BJ (cell line): ENCODE measurements around the gene MED14. TPM values are rescaled to one million over a fixed set of nuclear protein-coding genes. Genes with fewer than 3 reads are reported as not detected.

Source experiments
- CTCF ChIA-PET: fragments of 350-600 bp; formaldehyde crosslinking; extraction: SDS; loops from one replicate; lab custom pipeline; 2021; ENCODE audit warnings: antibody characterized with exemption, inconsistent platforms; lab: Yijun Ruan, JAX
- POLR2A ChIA-PET: fragments of 300-600 bp; sonication (Branson Sonifier 250); formaldehyde crosslinking; extraction: SDS; loops from one replicate; lab custom pipeline; 2021; ENCODE audit warnings: antibody characterized with exemption; lab: Charles Lee
- DNase-seq: peaks from one replicate; pipeline ENCODE4 v3.0.0-alpha.2; 2011; ENCODE audit warnings: low read depth
- H3K27me3 ChIP-seq: 2 replicates; pipeline ENCODE4 v1.6.0; 2011; ENCODE audit warnings: low read length; ENCODE audit not compliant: control insufficient read depth, insufficient read depth
- H3K36me3 ChIP-seq: 2 replicates; pipeline ENCODE4 v1.5.1; 2011; ENCODE audit warnings: low read length; ENCODE audit not compliant: control insufficient read depth, insufficient read depth
- H3K4me3 ChIP-seq: 2 replicates; pipeline ENCODE4 v1.5.1; 2011; ENCODE audit warnings: low read depth, mild to moderate bottlenecking, control low read depth, low read length
- CTCF ChIP-seq: IDR thresholded peaks from 2 replicates; pipeline ENCODE4 v1.5.1; 2011; ENCODE audit warnings: low read depth, mild to moderate bottlenecking, control low read depth, inconsistent platforms, low read length, moderate library complexity; ENCODE audit not compliant: insufficient read depth
- polyA plus RNA-seq: library from polyadenylated mRNA; depleted of rRNA; stranded (reverse); fragments of >200 nt; gene quantifications from 2 replicates; pipeline ENCODE4 v1.2.3, GENCODE V29; 2011

The MED14 gene
- polyA plus RNA-seq, 1 experiment, result 25.9 TPM

- ChIA-PET POLR2A (no interaction called here), CTCF (no interaction called here)
- peaks cover 6% of the 10 kb centered on the region for H3K36me3 ChIP-seq
- no peak for DNase-seq
- H3K27me3 ChIP-seq, result no peaks in the 10 kb centered on the region
- no peak overlapping the region for H3K4me3 ChIP-seq
- TF ChIP-seq CTCF, result no peak
These were observed 103.1 kb downstream of the MED14 start for GRCh38 chrX:40632199-40632598.

- ChIA-PET POLR2A (no interaction called here), CTCF (interaction anchor here (1.1 kb wide), 1 partner anchor 84 kb away, joined by 3 read pairs; no protein-coding TSS in a partner anchor)
- no peak for DNase-seq
- H3K36me3 ChIP-seq, result peaks cover 6% of the 10 kb centered on the region
- no peak overlapping the region for H3K4me3 ChIP-seq
- no peak for TF ChIP-seq CTCF
- H3K27me3 ChIP-seq, result no peaks in the 10 kb centered on the region
These were observed 106.8 kb downstream of the MED14 start for GRCh38 chrX:40628506-40628905.

GRCh38 chrX:40625294-40625693, 110.0 kb downstream of the MED14 start:
- CTCF ChIA-PET, result no interaction called here
- POLR2A ChIA-PET, result no interaction called here
- peaks cover under 1% of the 10 kb centered on the region for H3K36me3 ChIP-seq
- TF ChIP-seq CTCF, result no peak
- DNase-seq, result no peak
- no peaks in the 10 kb centered on the region for H3K27me3 ChIP-seq
- no peak overlapping the region for H3K4me3 ChIP-seq

GRCh38 chrX:40623665-40624064, 111.7 kb downstream of the MED14 start:
- Histone ChIP-seq H3K36me3 (no peaks in the 10 kb centered on the region; the same call in 1 of the 2 replicates), H3K4me3 (no peak overlapping the region), H3K27me3 (no peaks in the 10 kb centered on the region)
- no peak for DNase-seq
- TF ChIP-seq CTCF, result no peak
- POLR2A ChIA-PET, result no interaction called here
- CTCF ChIA-PET, result no interaction called here

GRCh38 chrX:40623139-40623536, 112.2 kb downstream of the MED14 start, which contains the start of gene MPC1L:
MPC1L (plus strand) TSS chrX:40623428; CDS start chrX:40623566, 138 bp downstream.
- no peak for TF ChIP-seq CTCF
- Histone ChIP-seq H3K27me3 (no peaks in the 10 kb centered on the region), H3K36me3 (no peaks in the 10 kb centered on the region), H3K4me3 (no peak within 1 kb of the TSS)
- CTCF ChIA-PET, result no interaction called here
- DNase-seq, result no peak
- POLR2A ChIA-PET, result no interaction called here
